SU-DHL-6 (cell line): ENCODE data around the gene SRRM2.

Source experiments
- H2AFZ ChIP-seq: fragments of 200-600 bp; sonication (generic); 2 replicates; pipeline ENCODE4 v1.6.1; 2014; ENCODE audit warnings: low read depth, mild to moderate bottlenecking, moderate library complexity, mixed read lengths, antibody characterized with exemption, low read length; ENCODE audit not compliant: severe bottlenecking
- H3F3A ChIP-seq: fragments of 200-600 bp; shearing (Covaris generic); 2 replicates; pipeline ENCODE4 v1.6.0; 2016; ENCODE audit warnings: antibody characterized with exemption, mild to moderate bottlenecking; ENCODE audit not compliant: insufficient read depth
- H3K27ac ChIP-seq: fragments of 200-600 bp; sonication (generic); 2 replicates; pipeline ENCODE4 v1.5.1; 2016; ENCODE audit warnings: low read depth, mild to moderate bottlenecking, low read length, moderate library complexity, mixed read lengths
- H3K27me3 ChIP-seq: fragments of 200-600 bp; sonication (generic), shearing (Covaris generic); 2 replicates; pipeline ENCODE4 v1.6.0; 2014; ENCODE audit warnings: mild to moderate bottlenecking, low read length
- H3K36me3 ChIP-seq: fragments of 200-600 bp; sonication (generic); 2 replicates; pipeline ENCODE4 v1.6.1; 2014; ENCODE audit warnings: mild to moderate bottlenecking, low read length, mixed read lengths
- H3K4me2 ChIP-seq: fragments of 300-600, 200-600 bp; shearing (Covaris generic), sonication (generic); 2 replicates; pipeline ENCODE4 v1.6.0; 2014; ENCODE audit warnings: low read length, low read depth, mild to moderate bottlenecking; ENCODE audit not compliant: poor library complexity, severe bottlenecking
- H3K4me3 ChIP-seq: fragments of 200-600 bp; sonication (generic); 2 replicates; pipeline ENCODE4 v1.5.1; 2014; ENCODE audit warnings: antibody characterized with exemption, low read length, mild to moderate bottlenecking, mixed read lengths; ENCODE audit not compliant: insufficient read depth, poor library complexity, severe bottlenecking
- H3K79me2 ChIP-seq: fragments of 200-600 bp; sonication (generic); 2 replicates; pipeline ENCODE4 v1.6.1; 2014; ENCODE audit warnings: mild to moderate bottlenecking, low read length, moderate library complexity; ENCODE audit not compliant: insufficient read depth
- H3K9ac ChIP-seq: fragments of 200-600 bp; sonication (generic); 2 replicates; pipeline ENCODE4 v1.7.0; 2014; ENCODE audit warnings: mild to moderate bottlenecking, low read length
- H3K9me2 ChIP-seq: fragments of 200-600 bp; sonication (generic); replicated peaks from 2 replicates; pipeline ENCODE4 v1.6.1; 2014; ENCODE audit warnings: low read length; ENCODE audit not compliant: insufficient read depth
- H3K9me3 ChIP-seq: fragments of 200-600 bp; sonication (generic); 2 replicates; pipeline ENCODE4 v1.6.1; 2014; ENCODE audit warnings: low read length, mixed read lengths; ENCODE audit not compliant: insufficient read depth
- H4K20me1 ChIP-seq: fragments of 200-600 bp; sonication (generic); 2 replicates; pipeline ENCODE4 v1.6.1; 2014; ENCODE audit warnings: low read depth, mild to moderate bottlenecking, antibody characterized with exemption, low read length, moderate library complexity, mixed read lengths
- CTCF ChIP-seq: fragments of 200-600 bp; sonication (generic); IDR thresholded peaks from one replicate; pipeline ENCODE4 v1.5.1; 2017; ENCODE audit warnings: antibody characterized with exemption, mild to moderate bottlenecking, low read length, moderate library complexity; ENCODE audit not compliant: insufficient read depth, poor library complexity, severe bottlenecking
- EZH2phosphoT487 ChIP-seq: fragments of 200-600 bp; sonication (generic), shearing (Covaris generic); conservative IDR thresholded peaks from 2 replicates; pipeline ENCODE4 v1.6.1; 2018; ENCODE audit warnings: mild to moderate bottlenecking, antibody characterized with exemption, low read length, moderate library complexity, mixed read lengths

SRRM2 gene

DNA sequence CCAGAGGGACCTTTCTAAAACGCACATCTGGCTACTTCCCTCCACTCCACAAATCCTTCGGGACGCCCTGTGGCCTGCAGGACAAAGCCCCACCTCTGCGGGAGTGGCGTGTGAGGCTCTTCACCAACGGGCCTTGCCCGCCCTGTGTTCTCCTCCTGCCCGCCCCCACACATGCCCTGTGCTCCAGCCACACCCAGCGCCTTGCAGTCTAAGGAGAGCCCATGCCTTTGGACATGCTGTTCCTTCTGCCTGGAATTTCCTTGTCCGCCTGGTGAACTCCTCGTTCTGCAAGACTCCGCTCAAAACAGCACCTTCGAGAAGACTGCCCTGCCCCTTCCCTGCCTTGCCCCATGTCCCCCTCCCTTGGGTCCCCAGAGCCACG lies 17.2 kb downstream of the SRRM2 start:
- Histone ChIP-seq H3K9ac (no peak overlapping the region), H3K27ac (no peak overlapping the region)

GRCh38 chr16:2770057-2770951 lies 17.9 kb downstream of the SRRM2 start:
- H3F3A ChIP-seq = peaks cover 26% of the 10 kb centered on the region

More for the DNA sequence above, 17.2 kb downstream of the SRRM2 start:
- Histone ChIP-seq H3K9me3 (no peaks in the 10 kb centered on the region), H3K4me2 (no peak overlapping the region), H3K79me2 (peaks cover 16% of the 10 kb centered on the region), H3K4me3 (no peak overlapping the region), H3K36me3 (peaks cover 5% of the 10 kb centered on the region; the same call in 1 of the 2 replicates), H2AFZ (no peak overlapping the region), H3K27me3 (no peaks in the 10 kb centered on the region), H4K20me1 (peaks cover 3% of the 10 kb centered on the region; the same call in 1 of the 2 replicates), H3K9me2 (no peaks in the 10 kb centered on the region), H3F3A (peaks cover 20% of the 10 kb centered on the region)
- TF ChIP-seq EZH2phosphoT487 (no peak), CTCF (no peak)

GRCh38 chr16:2771496-2772402 lies 19.3 kb downstream of the SRRM2 start:
- Histone ChIP-seq H3K79me2 (peaks cover 15% of the 10 kb centered on the region), H3K4me3 (no peak overlapping the region), H3K27ac (no peak overlapping the region), H3K9me2 (no peaks in the 10 kb centered on the region), H4K20me1 (peaks cover 3% of the 10 kb centered on the region; the same call in 1 of the 2 replicates), H3K9me3 (no peaks in the 10 kb centered on the region), H3K36me3 (no peaks in the 10 kb centered on the region; the same call in 1 of the 2 replicates), H3K27me3 (no peaks in the 10 kb centered on the region), H2AFZ (no peak overlapping the region), H3K4me2 (no peak overlapping the region), H3F3A (peaks cover 30% of the 10 kb centered on the region), H3K9ac (no peak overlapping the region)
- TF ChIP-seq CTCF (no peak), EZH2phosphoT487 (no peak)

More at GRCh38 chr16:2770057-2770951, 17.9 kb downstream of the SRRM2 start:
- no peak overlapping the region for H3K4me2 ChIP-seq
- H3K36me3 ChIP-seq = peaks cover under 1% of the 10 kb centered on the region; the same call in 1 of the 2 replicates
- no peaks in the 10 kb centered on the region for H3K9me3 ChIP-seq
- H4K20me1 ChIP-seq = peaks cover 3% of the 10 kb centered on the region; the same call in 1 of the 2 replicates
- H3K9me2 ChIP-seq = no peaks in the 10 kb centered on the region
- no peak overlapping the region for H3K27ac ChIP-seq
- H3K9ac ChIP-seq = no peak overlapping the region
- no peak overlapping the region for H2AFZ ChIP-seq
- H3K79me2 ChIP-seq = peaks cover 10% of the 10 kb centered on the region
- no peak for TF ChIP-seq CTCF
- TF ChIP-seq EZH2phosphoT487 = no peak
- no peak overlapping the region for H3K4me3 ChIP-seq
- H3K27me3 ChIP-seq = no peaks in the 10 kb centered on the region
